GM23338 (cell line): Measurements from ENCODE around the gene B4GAT1. TPM values are rescaled to one million over a fixed set of nuclear protein-coding genes. Genes with fewer than 3 reads are reported as not detected.

ENCODE experiments used
- ATAC-seq: fragments of 200-7000 bp; cut with Tn5 transposase; 3 replicates; pipeline ENCODE4 v1.9.1; 2020
- DNase-seq: peaks from one replicate; pipeline ENCODE4 v3.0.0-alpha.2; 2015; ENCODE audit warnings: low spot score
- H2AFZ ChIP-seq: fragments of 200-600 bp; sonication (generic); 2 replicates; pipeline ENCODE4 v1.8.0; 2016; ENCODE audit warnings: antibody characterized with exemption, mild to moderate bottlenecking, moderate library complexity
- H3F3A ChIP-seq: fragments of 200-600 bp; sonication (generic); replicated peaks from 2 replicates; pipeline ENCODE4 v1.8.0; 2017; ENCODE audit warnings: antibody characterized with exemption, mixed run types, low read depth
- H3K27ac ChIP-seq: fragments of 200-600 bp; sonication (generic); 2 replicates; pipeline ENCODE4 v1.6.1; 2016; ENCODE audit warnings: low read depth
- H3K27me3 ChIP-seq: fragments of 200-600 bp; sonication (generic); 2 replicates; pipeline ENCODE4 v1.8.0; 2016; ENCODE audit warnings: mild to moderate bottlenecking, mixed run types, moderate library complexity; ENCODE audit not compliant: insufficient read depth
- H3K36me3 ChIP-seq: fragments of 200-600 bp; sonication (generic); 2 replicates; pipeline ENCODE4 v1.8.0; 2016; ENCODE audit warnings: mild to moderate bottlenecking; ENCODE audit not compliant: insufficient read depth
- H3K4me1 ChIP-seq: fragments of 200-600 bp; sonication (generic); 2 replicates; pipeline ENCODE4 v1.8.0; 2016; ENCODE audit warnings: mild to moderate bottlenecking, moderate library complexity; ENCODE audit not compliant: insufficient read depth
- H3K4me2 ChIP-seq: fragments of 200-600 bp; sonication (generic); 2 replicates; pipeline ENCODE4 v1.7.1; 2017; ENCODE audit warnings: mixed run types
- H3K4me3 ChIP-seq: fragments of 200-600 bp; sonication (generic); 2 replicates; pipeline ENCODE4 v1.6.1; 2016; ENCODE audit warnings: mixed run types
- H3K79me2 ChIP-seq: fragments of 200-600 bp; sonication (generic); replicated peaks from 2 replicates; pipeline ENCODE4 v1.8.0; 2017; ENCODE audit warnings: mild to moderate bottlenecking; ENCODE audit not compliant: insufficient read depth
- H3K9me2 ChIP-seq: fragments of 200-600 bp; sonication (generic); 2 replicates; pipeline ENCODE4 v1.8.0; 2017; ENCODE audit not compliant: insufficient read depth
- H4K20me1 ChIP-seq: fragments of 200-600 bp; sonication (generic); replicated peaks from 2 replicates; pipeline ENCODE4 v1.8.0; 2017; ENCODE audit warnings: mild to moderate bottlenecking; ENCODE audit not compliant: insufficient read depth
- H3K27ac Mint-ChIP-seq: 2 replicates; pipeline ENCODE4 v1.8.0; 2020; ENCODE audit warnings: inconsistent platforms, mild to moderate bottlenecking, moderate library complexity, mixed read lengths
- H3K27me3 Mint-ChIP-seq: 3 replicates; pipeline ENCODE4 v1.8.0; 2022; ENCODE audit warnings: low read depth, mild to moderate bottlenecking, moderate library complexity, mixed read lengths, inconsistent platforms; ENCODE audit not compliant: insufficient read depth, poor library complexity
- H3K36me3 Mint-ChIP-seq: 3 replicates; pipeline ENCODE4 v1.8.0; 2021; ENCODE audit warnings: low read depth, mild to moderate bottlenecking, inconsistent platforms, moderate library complexity, mixed read lengths
- H3K4me1 Mint-ChIP-seq: 3 replicates; pipeline ENCODE4 v1.8.0; 2020; ENCODE audit warnings: mild to moderate bottlenecking, inconsistent platforms, mixed read lengths
- H3K4me3 Mint-ChIP-seq: 3 replicates; pipeline ENCODE4 v1.8.0; 2021; ENCODE audit warnings: moderate library complexity, mild to moderate bottlenecking, inconsistent platforms, mixed read lengths
- H3K9me3 Mint-ChIP-seq: 3 replicates; pipeline ENCODE4 v1.8.0; 2020; ENCODE audit warnings: moderate library complexity, mild to moderate bottlenecking, inconsistent platforms, mixed read lengths
- EZH2 ChIP-seq: fragments of 200-600 bp; sonication (generic); IDR thresholded peaks from one replicate; pipeline ENCODE4 v1.8.0; 2017; ENCODE audit warnings: antibody characterized with exemption, mild to moderate bottlenecking, low read depth; ENCODE audit not compliant: unreplicated experiment
- JUNB ChIP-seq: IDR thresholded peaks from one replicate; pipeline ENCODE4 v1.6.1; 2016; ENCODE audit warnings: antibody characterized with exemption; ENCODE audit not compliant: unreplicated experiment
- NANOG ChIP-seq: IDR thresholded peaks from 2 replicates; pipeline ENCODE4 v1.6.1; 2016; ENCODE audit warnings: antibody characterized with exemption, borderline replicate concordance
- STAT1 ChIP-seq: IDR thresholded peaks from one replicate; pipeline ENCODE4 v1.6.1; 2016; ENCODE audit warnings: antibody characterized with exemption; ENCODE audit not compliant: unreplicated experiment
- ZNF114 ChIP-seq: fragments of 250-450 bp; sonication (Bioruptor Pico); IDR thresholded peaks from 2 replicates; pipeline ENCODE4 v1.5.0; 2020; ENCODE audit warnings: mild to moderate bottlenecking, moderate library complexity
- ZNF331 ChIP-seq: fragments of 250-450 bp; sonication (Bioruptor Pico); IDR thresholded peaks from 2 replicates; pipeline ENCODE4 v1.5.0; 2020; ENCODE audit warnings: low read depth, mild to moderate bottlenecking, moderate library complexity
- polyA plus RNA-seq: library from polyadenylated mRNA; unstranded; fragments of >200 nt; fragmentation: Nextera tagmentation; extraction: Ambion mirVana; gene quantifications from 2 replicates; pipeline ENCODE4 v1.2.1, GENCODE V29; 2016
- total RNA-seq: library from RNA; depleted of rRNA; stranded (reverse); fragments of >200 nt; shearing (Covaris generic); gene quantifications from 2 replicates; pipeline ENCODE4 v1.2.3, GENCODE V29; 2014
- TF ChIP-seq, protein P1 (sequence below): fragments of 250-450 bp; sonication (Bioruptor Pico); IDR thresholded peaks from 2 replicates; pipeline ENCODE4 v1.5.0; 2020; ENCODE audit warnings: mild to moderate bottlenecking, moderate library complexity

Gene B4GAT1
- total and polyA plus RNA-seq, 2 experiments from 2014 or later: 23.5 to 41.9 TPM

DNA sequence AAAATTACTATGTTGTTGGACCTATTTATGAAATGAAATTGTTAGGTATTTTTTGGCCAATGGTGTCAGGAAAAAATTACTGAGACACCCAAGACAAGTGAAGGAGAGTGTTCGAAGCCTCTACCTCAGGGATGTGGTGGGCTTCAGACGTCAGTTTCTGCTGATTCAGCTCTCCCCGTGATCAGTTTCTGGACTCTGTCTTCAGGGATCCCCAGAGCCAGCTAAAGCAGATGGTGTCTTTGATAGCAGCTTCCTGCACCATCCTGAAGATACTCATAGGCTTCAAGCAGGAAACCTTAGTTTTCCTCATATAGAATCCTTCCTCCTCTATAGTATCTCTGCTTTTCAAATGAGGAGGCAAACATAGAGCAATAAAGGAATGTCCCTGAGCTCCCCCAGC, 38.0 kb downstream of the B4GAT1 start:
- H3K36me3 Mint-ChIP-seq: no peaks in the 10 kb centered on the region
- no peak for DNase-seq
- no peaks in the 10 kb centered on the region for H4K20me1 ChIP-seq
- peaks cover 17% of the 10 kb centered on the region for H3K4me1 ChIP-seq
- H3K27ac ChIP-seq: no peak overlapping the region
- H3K36me3 ChIP-seq: no peaks in the 10 kb centered on the region
- H3K4me3 ChIP-seq: no peak overlapping the region
- H3K27me3 ChIP-seq: no peaks in the 10 kb centered on the region
- H3K9me2 ChIP-seq: no peaks in the 10 kb centered on the region
- H3F3A ChIP-seq: peaks cover 12% of the 10 kb centered on the region; the same call in 1 of the 2 replicates
- no peak overlapping the region for H3K4me2 ChIP-seq
- H3K27me3 Mint-ChIP-seq: peaks cover 10% of the 10 kb centered on the region
- no peak overlapping the region for H2AFZ ChIP-seq
- TF ChIP-seq JUNB (no peak), STAT1 (no peak), ZNF114 (CRISPR knock-in tag) (no peak), EZH2 (no peak), ZNF331 (CRISPR knock-in tag) (no peak), NANOG (no peak)
- TF ChIP-seq, protein P1, sequence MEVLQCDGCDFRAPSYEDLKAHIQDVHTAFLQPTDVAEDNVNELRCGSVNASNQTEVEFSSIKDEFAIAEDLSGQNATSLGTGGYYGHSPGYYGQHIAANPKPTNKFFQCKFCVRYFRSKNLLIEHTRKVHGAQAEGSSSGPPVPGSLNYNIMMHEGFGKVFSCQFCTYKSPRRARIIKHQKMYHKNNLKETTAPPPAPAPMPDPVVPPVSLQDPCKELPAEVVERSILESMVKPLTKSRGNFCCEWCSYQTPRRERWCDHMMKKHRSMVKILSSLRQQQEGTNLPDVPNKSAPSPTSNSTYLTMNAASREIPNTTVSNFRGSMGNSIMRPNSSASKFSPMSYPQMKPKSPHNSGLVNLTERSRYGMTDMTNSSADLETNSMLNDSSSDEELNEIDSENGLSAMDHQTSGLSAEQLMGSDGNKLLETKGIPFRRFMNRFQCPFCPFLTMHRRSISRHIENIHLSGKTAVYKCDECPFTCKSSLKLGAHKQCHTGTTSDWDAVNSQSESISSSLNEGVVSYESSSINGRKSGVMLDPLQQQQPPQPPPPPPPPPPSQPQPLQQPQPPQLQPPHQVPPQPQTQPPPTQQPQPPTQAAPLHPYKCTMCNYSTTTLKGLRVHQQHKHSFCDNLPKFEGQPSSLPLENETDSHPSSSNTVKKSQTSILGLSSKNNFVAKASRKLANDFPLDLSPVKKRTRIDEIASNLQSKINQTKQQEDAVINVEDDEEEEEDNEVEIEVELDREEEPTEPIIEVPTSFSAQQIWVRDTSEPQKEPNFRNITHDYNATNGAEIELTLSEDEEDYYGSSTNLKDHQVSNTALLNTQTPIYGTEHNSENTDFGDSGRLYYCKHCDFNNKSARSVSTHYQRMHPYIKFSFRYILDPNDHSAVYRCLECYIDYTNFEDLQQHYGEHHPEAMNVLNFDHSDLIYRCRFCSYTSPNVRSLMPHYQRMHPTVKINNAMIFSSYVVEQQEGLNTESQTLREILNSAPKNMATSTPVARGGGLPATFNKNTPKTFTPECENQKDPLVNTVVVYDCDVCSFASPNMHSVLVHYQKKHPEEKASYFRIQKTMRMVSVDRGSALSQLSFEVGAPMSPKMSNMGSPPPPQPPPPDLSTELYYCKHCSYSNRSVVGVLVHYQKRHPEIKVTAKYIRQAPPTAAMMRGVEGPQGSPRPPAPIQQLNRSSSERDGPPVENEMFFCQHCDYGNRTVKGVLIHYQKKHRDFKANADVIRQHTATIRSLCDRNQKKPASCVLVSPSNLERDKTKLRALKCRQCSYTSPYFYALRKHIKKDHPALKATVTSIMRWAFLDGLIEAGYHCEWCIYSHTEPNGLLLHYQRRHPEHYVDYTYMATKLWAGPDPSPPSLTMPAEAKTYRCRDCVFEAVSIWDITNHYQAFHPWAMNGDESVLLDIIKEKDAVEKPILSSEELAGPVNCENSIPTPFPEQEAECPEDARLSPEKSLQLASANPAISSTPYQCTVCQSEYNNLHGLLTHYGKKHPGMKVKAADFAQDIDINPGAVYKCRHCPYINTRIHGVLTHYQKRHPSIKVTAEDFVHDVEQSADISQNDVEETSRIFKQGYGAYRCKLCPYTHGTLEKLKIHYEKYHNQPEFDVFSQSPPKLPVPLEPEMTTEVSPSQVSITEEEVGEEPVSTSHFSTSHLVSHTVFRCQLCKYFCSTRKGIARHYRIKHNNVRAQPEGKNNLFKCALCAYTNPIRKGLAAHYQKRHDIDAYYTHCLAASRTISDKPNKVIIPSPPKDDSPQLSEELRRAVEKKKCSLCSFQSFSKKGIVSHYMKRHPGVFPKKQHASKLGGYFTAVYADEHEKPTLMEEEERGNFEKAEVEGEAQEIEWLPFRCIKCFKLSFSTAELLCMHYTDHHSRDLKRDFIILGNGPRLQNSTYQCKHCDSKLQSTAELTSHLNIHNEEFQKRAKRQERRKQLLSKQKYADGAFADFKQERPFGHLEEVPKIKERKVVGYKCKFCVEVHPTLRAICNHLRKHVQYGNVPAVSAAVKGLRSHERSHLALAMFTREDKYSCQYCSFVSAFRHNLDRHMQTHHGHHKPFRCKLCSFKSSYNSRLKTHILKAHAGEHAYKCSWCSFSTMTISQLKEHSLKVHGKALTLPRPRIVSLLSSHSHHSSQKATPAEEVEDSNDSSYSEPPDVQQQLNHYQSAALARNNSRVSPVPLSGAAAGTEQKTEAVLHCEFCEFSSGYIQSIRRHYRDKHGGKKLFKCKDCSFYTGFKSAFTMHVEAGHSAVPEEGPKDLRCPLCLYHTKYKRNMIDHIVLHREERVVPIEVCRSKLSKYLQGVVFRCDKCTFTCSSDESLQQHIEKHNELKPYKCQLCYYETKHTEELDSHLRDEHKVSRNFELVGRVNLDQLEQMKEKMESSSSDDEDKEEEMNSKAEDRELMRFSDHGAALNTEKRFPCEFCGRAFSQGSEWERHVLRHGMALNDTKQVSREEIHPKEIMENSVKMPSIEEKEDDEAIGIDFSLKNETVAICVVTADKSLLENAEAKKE: no peak
- ATAC-seq: no peak
- H3K79me2 ChIP-seq: no peaks in the 10 kb centered on the region
- peaks cover 21% of the 10 kb centered on the region for H3K4me1 Mint-ChIP-seq
- no peak overlapping the region for H3K4me3 Mint-ChIP-seq
- H3K27ac Mint-ChIP-seq: no peak overlapping the region
- no peaks in the 10 kb centered on the region for H3K9me3 Mint-ChIP-seq

DNA sequence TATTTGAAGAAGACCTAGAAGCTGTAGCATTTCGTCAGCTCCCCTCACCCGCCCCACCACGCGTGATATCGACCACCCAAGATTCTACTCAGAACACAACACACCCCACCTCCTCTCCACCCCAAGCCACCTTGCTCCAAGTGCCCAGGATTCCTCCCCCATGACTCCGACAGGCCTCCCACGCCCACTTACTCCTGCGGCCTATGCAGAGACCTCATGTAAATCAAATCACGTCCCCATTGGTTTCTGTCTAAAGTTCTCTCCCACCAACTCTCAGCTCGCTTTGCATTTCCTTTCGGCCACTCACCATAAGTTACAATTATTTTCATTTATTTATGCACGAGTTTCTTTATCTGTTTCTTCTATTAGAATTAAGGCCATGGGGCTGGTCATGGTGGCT, 44.8 kb downstream of the B4GAT1 start:
- H3K27ac ChIP-seq: no peak overlapping the region

More for the DNA sequence above, 44.8 kb downstream of the B4GAT1 start:
- H3K79me2 ChIP-seq: no peaks in the 10 kb centered on the region
- no peak for ATAC-seq
- no peak overlapping the region for H3K27ac Mint-ChIP-seq
- H3K27me3 ChIP-seq: no peaks in the 10 kb centered on the region
- no peaks in the 10 kb centered on the region for H4K20me1 ChIP-seq
- H3K36me3 Mint-ChIP-seq: no peaks in the 10 kb centered on the region
- no peak for DNase-seq
- H3K36me3 ChIP-seq: no peaks in the 10 kb centered on the region
- H3K9me3 Mint-ChIP-seq: no peaks in the 10 kb centered on the region
- 0 out of 2 replicates have a peak overlapping the region, but pooled peaks have one; percentile 32 for H2AFZ ChIP-seq
- TF ChIP-seq STAT1: no peak
- H3K4me3 Mint-ChIP-seq: no peak overlapping the region
- H3K4me1 ChIP-seq: no peaks in the 10 kb centered on the region
- no peak overlapping the region for H3K4me3 ChIP-seq
- H3K4me2 ChIP-seq: no peak overlapping the region
- no peaks in the 10 kb centered on the region for H3F3A ChIP-seq
- peaks cover 6% of the 10 kb centered on the region for H3K27me3 Mint-ChIP-seq
- peaks cover under 1% of the 10 kb centered on the region for H3K4me1 Mint-ChIP-seq
- H3K9me2 ChIP-seq: no peaks in the 10 kb centered on the region
